GM18868 (cell line): ENCODE measurements around the gene PPP1R12B.
A peak's percentile ranks its signal among the peaks of the same experiment; 100 is the strongest.
"Not testable (repeated sequence)": the region's sequence is repeated elsewhere in the genome, so short reads cannot be mapped to it uniquely, and the experiment has no call there.

Experiments used
- ATAC-seq: cut with Tn5 transposase; IDR thresholded peaks from one replicate; pipeline ENCODE4 v1.9.1; 2021; ENCODE audit warnings: mild to moderate bottlenecking, moderate library complexity; ENCODE audit not compliant: unreplicated experiment

PPP1R12B gene

DNA sequence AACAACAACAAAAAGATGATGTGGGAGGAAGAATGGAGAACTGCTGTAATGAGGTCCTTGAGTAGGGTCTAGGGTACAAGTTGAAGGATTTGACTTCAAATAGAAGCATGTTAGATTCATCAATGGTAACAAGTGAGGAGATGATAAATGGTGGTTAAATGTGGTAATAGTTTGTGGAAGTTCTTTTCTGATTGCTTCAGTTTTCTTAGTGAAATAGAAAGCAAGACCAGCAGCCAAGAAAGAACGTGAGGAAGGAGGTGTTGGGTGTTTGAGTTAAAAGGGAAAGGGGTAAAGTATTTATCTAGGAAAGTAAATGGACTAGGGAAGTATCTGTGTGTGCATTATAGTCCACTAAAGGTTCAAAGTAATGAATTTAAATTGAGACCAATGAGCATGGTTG lies 177.6 kb downstream of the PPP1R12B start:
- ATAC-seq: not testable (repeated sequence)

DNA sequence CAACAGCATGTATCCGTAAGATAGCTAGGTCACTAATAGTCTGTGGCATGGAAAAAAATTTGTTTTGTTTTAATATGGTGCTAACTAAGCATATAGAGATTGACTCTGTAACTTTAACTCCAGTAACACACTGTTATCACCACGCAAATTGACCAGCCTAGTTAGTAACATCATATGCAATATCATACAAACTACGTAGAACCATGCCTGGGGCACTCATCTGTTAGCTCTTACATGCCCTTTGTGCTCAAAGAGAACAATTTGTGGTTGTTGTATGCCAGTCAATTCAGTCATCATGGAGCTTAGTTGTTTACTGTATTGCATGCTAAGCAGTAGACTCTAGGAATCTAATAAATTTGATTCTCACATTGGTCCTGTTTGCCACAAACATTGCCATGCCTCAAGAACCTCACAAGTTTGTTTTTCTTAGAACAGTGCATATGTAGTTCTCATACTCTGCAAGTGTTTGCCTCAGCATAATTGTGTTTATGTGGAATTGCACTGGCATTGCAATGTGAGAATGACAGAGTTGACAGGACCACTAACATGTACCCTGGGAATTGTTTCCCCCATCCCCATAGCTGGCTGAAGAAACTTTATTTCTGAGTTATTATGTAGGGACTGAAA lies 179.7 kb downstream of the PPP1R12B start:
- ATAC-seq: not testable (repeated sequence)

DNA sequence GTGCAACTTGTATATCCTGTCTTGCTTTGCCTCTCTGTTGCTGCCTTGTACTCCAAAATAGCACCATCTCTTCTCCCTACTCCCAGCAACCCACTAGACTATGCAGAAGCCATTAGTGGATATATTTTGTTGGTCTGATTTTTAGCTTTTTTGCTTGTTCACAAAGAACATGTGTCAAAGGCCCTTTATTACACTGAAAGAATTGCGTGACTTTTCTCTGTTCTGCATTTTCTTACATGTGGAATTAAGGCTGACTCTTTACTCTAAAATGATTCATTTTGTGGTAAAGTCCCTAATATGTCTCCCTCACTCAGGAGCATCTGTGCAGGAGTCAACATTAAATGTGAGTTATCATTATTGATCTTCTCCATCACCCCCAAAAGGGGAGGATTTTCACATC lies 182.2 kb downstream of the PPP1R12B start:
- not testable (repeated sequence) for ATAC-seq

DNA sequence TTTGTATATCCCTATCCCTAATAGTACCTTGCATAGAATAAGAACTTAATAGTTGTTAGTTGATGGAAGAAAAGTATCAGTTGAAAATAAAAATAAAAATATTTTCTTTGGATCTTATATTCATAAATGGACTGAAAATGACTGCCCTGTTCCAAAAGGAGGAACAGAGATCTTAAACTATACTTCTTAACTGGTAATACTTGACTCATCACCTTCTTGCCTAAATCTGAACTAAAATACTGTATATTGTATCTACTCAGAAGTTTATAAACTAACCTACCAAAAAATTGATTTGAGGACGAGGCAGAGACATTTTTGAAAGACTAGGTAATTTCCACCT lies 182.9 kb downstream of the PPP1R12B start:
- ATAC-seq: no peak

DNA sequence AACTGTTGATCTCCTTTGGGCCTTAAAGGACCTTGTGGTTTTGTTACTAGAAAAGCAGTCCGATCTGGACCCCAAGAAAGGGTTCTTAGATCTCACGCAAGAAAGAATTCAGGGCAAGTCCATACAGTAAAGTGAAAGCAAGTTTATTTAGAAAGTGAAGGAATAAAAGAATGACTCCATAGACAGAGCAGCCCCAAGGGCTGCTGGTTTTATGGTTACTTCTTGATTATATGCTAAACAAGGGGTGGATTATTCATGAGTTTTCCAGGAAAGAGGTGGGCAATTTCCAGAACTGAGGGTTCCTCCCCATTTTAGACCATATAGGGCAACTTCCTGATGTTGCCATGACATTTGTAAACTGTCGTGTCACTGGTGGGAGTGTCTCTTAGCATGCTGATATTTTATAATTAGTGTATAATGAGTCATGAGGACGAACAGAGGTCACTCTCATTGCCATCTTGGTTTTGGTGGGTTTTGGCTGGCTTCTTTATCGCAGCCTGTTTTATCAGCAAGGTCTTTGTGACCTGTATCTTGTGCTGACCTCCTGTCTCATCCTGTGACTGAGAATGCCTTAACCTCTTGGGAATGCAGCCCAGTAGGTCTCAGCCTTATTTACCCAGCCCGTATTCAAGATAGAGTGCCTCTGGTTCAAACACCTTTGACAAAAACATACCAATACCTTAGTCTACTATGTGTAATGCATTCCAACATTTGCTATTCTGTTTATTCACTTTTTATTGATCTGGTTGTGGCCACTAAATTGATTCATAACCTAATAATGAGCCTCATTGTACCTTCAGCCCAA lies 183.5 kb downstream of the PPP1R12B start:
- not testable (repeated sequence) for ATAC-seq

DNA sequence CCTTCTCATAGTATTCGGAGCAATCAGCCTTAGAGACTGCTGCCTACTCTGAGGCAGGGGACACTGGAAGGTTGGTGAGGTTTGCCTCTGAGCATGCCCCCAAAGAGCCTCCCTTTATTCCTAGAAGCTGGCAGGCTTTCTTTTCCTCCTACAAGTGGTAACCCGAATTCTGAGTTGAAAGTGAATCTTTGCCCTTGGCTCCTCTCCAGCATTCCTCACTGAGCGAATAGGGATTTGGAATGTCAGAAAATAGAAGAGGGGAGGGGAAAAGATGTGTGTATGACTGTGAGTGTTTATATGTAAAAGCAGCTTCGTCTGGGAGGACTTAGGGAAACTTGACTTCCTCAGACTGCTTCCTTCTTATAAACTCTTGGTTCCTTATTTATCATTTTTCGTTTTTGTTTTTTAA lies 190.7 kb downstream of the PPP1R12B start:
- not testable (repeated sequence) for ATAC-seq

DNA sequence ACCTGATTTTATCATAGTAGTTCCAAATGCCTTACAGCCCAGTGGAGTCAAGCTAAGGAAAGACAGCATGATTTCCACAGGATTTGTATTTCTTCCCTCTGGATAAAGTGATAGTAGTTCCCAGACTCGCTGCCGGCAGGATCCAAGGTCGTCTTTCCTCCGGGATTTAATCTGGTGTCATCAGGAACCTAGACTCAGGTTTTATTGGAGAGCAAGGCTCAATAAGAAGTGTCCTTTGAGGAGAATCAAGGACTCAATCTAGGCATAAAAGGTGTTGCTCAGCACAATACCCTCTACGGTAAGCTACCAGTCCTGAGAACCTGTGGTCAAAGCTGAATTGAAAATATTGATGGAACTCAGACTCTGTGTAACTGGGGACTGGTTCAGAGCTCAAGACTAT lies 191.1 kb downstream of the PPP1R12B start:
- not testable (repeated sequence) for ATAC-seq

DNA sequence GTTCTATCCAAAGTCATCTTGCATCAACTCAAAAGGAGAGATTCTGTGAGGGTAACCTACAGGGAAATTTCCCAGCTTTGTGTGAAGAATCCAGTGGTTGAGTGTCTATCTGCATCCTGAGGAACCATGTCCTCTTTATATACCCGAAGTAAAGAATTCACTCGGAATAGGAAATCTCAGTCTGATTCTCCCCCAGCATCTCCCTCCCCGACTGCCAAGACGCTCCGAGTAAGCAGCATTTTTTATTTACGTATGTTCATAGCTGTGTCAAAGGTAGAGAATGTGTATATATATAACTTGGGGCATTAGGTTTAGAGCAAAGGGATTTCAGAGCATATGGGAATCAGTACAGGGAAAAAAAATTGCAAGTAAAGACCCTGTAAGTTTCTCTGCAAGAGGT lies 191.5 kb downstream of the PPP1R12B start:
- ATAC-seq: no peak

DNA sequence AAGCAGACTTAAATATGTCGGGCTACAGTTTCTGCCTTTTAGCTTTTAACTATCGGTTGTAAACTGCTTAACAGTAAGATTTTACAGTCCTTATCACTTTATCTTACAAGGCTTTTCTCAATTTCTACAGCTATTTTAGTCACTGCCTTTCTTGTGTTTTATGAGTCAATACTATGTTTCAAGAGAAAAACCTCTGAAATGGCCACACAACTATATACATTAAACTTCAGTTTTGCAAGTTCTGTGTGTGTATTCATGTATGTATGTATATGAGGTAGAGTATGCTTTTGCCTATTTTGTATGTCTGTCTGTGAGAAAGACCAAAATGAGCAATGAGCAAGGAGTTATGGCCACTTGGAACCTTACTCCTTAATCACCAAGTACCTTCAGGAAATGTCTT lies 191.9 kb downstream of the PPP1R12B start:
- no peak for ATAC-seq

DNA sequence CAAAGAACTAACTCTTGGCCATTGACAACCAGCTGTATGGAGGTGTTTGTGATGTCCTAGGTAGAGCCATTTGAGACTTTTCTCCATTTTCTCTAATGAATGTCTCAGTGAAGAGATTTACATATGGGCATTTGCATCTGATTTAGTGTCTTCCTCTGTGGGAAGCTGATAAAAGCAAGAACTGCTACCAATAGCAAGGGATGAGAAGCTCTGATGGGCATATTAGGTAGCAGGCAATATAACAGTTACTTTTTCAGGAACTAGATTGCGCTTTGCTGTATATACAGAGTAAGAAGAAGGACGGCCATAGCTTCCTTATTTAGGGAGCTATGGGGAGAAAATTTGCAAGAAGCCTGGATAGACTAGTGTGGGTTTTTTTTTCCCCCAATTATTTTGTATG lies 192.4 kb downstream of the PPP1R12B start:
- not testable (repeated sequence) for ATAC-seq

DNA sequence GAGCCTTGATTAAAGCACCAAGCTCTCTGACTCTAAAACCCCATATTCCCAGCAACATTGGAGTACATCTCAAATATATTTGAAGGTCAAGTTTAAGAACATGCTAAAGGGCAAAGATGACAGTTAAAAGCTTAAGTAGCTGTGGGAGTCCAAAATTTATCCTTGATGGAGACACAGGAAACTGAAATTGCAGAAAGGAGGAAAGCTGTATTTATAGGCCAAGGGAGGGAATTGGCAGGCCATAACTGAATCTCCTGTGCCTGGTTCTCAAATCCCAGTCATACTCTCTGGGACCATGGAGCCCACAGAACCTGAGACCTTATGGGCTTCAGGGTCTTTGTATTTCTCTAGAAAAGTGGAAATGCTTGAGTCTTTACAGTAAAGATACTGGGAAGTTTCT lies 193.9 kb downstream of the PPP1R12B start:
- ATAC-seq: not testable (repeated sequence)

DNA sequence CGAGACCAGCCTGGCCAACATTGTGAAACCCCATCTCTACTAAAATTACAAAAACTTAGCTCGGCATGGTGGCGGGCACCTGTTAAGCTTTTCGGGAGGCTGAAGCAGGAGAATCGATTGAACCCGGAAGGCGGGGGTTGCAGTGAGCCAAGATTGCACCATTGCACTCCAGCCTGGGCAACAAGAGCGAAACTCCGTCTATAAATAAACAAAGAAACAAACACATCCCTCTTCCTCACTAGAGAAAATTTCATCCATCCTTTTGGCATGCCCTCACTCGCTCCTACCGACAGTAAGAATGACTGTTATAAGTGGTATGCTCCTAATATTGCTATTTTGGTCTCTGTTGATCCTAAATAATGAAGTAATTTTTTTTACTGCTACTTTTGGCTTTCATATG lies 195.0 kb downstream of the PPP1R12B start:
- not testable (repeated sequence) for ATAC-seq

DNA sequence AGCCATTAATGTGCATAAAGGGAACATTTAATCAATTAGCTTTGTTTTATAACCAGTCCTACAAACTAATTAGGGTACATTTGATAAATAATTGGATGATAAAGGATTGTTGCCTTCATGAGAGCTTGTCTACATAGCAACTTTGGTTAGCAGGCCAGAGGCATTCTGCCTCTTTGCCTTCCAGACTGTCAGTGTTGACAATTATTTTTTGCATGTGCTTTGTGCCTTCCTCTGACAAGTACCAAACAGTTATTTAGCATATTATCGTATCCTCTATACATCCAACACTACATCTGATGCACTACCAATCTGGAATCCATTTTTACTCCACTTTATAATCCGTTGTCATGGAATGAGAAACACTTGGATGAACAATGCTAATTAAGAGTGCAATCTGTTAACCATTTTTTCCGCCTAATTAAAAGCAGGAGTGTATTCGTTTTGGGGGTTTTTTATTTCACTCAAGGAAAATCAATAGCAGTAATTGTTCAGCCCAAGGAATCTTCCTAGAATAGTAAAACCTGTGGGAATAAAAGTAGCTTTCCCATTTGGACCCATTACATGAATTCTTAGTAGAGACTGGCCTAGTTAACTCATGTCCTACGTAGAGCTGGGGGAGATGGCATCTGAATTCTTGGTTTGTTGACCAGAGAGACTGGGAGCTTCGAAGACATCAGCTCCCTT lies 196.4 kb downstream of the PPP1R12B start:
- ATAC-seq: not testable (repeated sequence)

DNA sequence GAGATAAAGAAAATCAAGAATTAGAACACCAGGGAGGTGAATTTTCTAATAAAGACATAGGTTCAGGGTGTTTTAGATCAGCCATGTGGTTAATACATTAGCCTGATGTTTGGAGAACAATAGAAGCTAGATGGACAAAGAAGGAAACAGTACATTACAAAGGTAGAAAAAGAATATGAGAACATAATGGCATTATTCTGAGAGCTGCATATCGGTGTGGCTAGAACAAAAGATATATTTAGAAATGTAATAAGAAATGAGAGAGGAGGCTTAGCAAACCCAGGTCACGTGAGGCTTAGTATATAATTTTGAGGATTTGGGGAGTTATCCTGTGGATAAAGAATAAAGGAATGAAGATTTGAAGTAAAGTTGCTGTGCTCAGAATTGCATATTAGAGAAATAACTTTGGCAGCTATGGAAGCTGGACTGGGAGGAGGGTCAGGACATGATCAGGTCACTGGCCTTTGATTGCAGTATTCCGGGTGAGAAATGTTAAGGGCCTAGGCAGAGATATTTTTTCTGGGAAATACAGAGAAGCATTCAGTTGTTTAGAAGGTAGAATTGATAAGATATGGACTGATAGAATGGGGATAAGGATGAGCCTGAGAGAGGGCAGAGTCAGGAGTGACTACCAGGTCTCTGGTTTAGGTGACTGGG lies 197.3 kb downstream of the PPP1R12B start:
- ATAC-seq: not testable (repeated sequence)

DNA sequence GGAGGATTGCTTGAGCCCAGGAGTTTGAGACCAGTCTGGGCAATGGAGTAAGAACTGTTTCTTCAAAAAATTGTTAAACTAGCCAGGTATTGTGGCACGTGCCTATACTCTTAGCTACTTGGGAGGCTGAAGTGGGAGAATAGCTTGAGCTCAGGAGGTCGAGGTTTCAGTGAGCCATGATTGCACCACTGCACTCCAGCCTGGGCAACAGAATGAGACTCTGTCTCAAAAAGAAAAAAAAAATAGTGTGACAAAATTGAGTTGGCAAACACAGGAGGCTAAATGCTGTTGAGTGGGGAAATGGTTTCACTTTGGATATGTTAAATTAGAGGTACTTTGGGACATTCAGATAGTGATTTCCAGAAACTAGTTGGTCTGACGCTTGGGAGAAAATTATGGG lies 197.9 kb downstream of the PPP1R12B start:
- not testable (repeated sequence) for ATAC-seq

DNA sequence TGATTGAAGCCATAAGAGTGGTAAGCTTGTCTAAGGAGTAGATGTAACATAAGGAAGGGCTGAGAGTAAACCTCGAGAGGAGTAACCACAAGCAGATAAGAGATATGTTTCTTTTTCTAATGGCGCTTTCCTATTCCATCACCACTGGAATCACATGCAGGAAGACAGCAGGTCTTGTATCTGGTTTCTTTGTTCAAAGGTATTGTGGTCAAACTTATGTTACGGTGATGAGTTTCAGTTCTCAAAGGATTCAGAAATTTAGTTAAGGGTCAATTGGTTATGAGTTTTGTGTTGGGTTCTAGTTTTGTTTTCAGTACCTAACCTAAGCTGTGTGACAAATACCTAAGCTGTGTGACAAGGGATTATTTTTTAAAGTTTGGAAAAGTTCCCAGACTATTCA lies 198.3 kb downstream of the PPP1R12B start:
- peak; percentile 68 for ATAC-seq

DNA sequence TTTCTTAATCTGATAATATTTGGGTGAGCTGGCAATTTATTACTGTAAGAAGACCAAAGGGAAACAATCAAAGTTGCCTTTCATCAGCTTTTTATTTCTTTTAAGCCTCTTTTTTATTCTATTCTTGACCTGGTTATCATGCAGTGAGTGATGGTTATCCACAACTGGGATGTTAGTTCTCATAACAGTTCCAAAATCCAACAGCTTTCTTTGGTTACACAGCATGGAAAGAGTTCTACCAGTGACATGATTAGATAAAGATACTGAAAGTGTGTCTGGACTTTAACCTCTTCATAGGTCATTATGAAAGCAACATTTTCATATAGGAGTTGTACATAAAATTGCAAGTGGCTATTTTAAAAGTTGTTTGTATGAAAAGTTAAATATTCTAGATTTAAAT lies 198.7 kb downstream of the PPP1R12B start:
- no peak for ATAC-seq

DNA sequence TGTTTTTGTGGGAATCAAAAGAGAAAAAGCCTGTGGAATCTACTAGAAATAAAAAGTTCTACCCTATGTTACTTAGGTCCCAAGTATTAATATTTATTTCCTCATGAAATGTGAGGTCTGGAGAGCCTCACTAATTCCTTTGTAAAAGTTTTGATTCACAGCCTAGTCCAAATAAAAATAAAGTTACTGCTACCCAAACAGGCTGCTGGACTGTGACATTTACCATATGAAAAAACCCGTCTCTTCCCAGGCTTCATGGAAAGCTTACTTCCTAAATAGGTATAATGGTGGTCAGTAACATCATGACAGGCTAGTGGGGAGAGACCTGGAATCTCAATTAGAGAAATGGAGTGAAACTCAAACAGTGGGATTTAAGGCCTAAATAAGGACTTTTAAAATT lies 201.6 kb downstream of the PPP1R12B start:
- not testable (repeated sequence) for ATAC-seq

DNA sequence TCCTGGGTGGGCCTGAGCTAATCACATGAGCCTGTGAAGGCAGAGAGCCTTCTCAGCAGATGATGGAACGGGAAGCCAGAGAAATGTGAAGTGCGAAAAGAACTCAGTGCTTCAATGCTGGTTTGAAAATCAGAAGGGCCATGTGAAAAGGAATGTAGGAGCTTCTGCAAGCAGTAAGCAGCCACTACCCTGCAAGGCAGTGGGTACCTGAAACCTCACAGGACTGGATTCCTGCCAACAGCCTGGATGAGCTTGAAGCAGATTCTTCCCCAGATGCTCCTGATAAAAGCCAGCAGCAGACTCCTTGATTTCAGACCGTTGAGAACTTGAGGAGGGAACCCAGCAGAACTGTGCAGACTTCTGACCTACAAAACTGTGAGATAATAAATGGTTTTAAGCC lies 203.2 kb downstream of the PPP1R12B start:
- no peak for ATAC-seq

DNA sequence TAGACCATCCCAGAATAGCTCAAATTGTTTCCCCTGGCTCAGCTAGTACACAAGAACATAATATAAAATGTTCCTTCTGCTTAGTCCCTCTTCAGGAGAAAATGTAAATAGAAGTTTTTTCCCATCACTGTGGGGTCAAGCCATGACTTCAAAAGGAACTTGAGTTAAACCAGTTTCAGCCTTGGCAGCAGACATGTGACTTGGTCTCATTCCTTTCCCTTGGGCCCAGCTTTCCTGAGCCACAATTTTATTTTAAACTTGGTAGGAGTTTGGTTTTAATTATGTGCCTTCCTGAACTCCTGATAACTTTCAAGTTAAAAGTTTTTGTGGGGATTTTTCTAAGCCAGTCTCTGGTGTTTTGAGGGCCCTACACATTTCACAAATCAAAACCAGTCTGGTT lies 204.1 kb downstream of the PPP1R12B start:
- not testable (repeated sequence) for ATAC-seq

DNA sequence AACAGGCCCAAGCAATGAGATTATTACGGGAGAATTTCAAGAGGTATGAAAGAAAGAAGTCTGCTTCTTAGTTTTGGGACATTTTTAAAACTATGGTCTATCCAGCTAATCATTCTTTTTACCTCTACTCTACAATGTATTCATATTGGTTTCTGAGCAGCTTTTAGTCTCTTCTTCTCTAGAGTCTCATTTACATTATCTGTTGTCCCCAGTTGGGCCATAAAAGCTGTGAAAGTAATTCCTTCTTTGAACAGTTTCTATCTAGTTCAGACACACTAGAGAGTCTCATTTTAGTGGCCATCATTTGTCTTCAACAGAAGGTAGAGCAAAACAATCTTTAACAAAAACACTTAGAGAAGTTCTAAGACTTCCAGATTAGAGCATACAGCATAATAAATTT lies 204.6 kb downstream of the PPP1R12B start:
- not testable (repeated sequence) for ATAC-seq
